Tibial nerve (tissue), 4 donors: ENCODE data around the gene KRT77. TPM values are rescaled to one million over a fixed set of nuclear protein-coding genes. Genes with fewer than 3 reads are reported as not detected.

Source experiments
- DNase-seq, 2 donors: peaks; one replicate each; pipeline ENCODE4 v3.0.0-alpha.2; 2019; ENCODE audit warnings: low spot score in 2 of 2
- H3K27ac ChIP-seq, 4 donors: fragments of 200-600 bp; sonication (generic) in 3 of 4; one replicate each; pipeline ENCODE4 v1.5.1; 2017 to 2019; ENCODE audit warnings: mild to moderate bottlenecking in 1 of 4
- H3K27me3 ChIP-seq, 2 donors: fragments of 200-600 bp; sonication (generic) in 1 of 2; one replicate each; pipeline versions ENCODE4 v1.5.1 to v1.6.0; 2017 to 2019
- H3K36me3 ChIP-seq, 3 donors: fragments of 200-600 bp; sonication (generic); one replicate each; pipeline ENCODE4 v1.5.1; 2018 to 2019
- H3K4me1 ChIP-seq, 4 donors: fragments of 200-600 bp; sonication (generic) in 3 of 4; one replicate each; pipeline ENCODE4 v1.5.1; 2017 to 2019
- H3K4me3 ChIP-seq, 4 donors: fragments of 200-600 bp; sonication (generic) in 3 of 4; one replicate each; pipeline ENCODE4 v1.5.1; 2017 to 2019; ENCODE audit warnings: mild to moderate bottlenecking in 1 of 4, moderate library complexity in 1 of 4
- H3K9me3 ChIP-seq, 4 donors: fragments of 200-600 bp; sonication (generic) in 3 of 4; one replicate each; pipeline ENCODE4 v1.5.1; 2017 to 2019
- CTCF ChIP-seq, 5 experiments: fragments of 200-600 bp in 3 of 5; fragments of 450-650 bp in 2 of 5; sonication (generic) in 3 of 5; IDR thresholded peaks; one replicate each; pipeline ENCODE4 v1.5.1; 2016 to 2019; ENCODE audit warnings: antibody characterized with exemption in 5 of 5, mild to moderate bottlenecking in 3 of 5, moderate library complexity in 2 of 5
- EP300 ChIP-seq, 2 donors: sonication (generic); formaldehyde crosslinking; IDR thresholded peaks; one replicate each; pipeline ENCODE4 v1.6.1; 2017; ENCODE audit warnings: antibody characterized with exemption in 2 of 2, mild to moderate bottlenecking in 1 of 2
- POLR2A ChIP-seq, 2 donors: fragments of 450-650 bp; IDR thresholded peaks; one replicate each; pipeline ENCODE4 v1.6.1; 2017; ENCODE audit warnings: antibody characterized with exemption in 2 of 2, mild to moderate bottlenecking in 2 of 2, moderate library complexity in 2 of 2
- WGBS, 2 donors: methylation state at CpG; one replicate each; pipeline ENCODE4 v1.1.5; 2018; 5-methylcytosine and 5-hydroxymethylcytosine counted together
- total RNA-seq, 4 donors: library from RNA; depleted of rRNA; stranded (reverse); fragments of >200 nt; gene quantifications; one replicate each; pipeline ENCODE4 v1.1.0, GENCODE V29; 2016

Gene KRT77
- total RNA-seq, 4 donors from 2014 or later, result not detected

- H3K9me3 ChIP-seq, result no peaks in the 10 kb centered on the region
- no peaks in the 10 kb centered on the region for H3K4me1 ChIP-seq
- 49 to 52% methylated on average over 4 of the region's 4 CpGs for WGBS, 2 donors
- TF ChIP-seq EP300 (IDR thresholded peaks at IDR 0.05), result no peak
- TF ChIP-seq POLR2A (IDR thresholded peaks at IDR 0.05), result no peak
- no peak for TF ChIP-seq CTCF (IDR thresholded peaks at IDR 0.05)
- no peak overlapping the region for H3K27ac ChIP-seq
- no peak for DNase-seq
- H3K4me3 ChIP-seq, result no peak overlapping the region
- peaks cover 0 to 22% of the 10 kb centered on the region in 2 donors for H3K27me3 ChIP-seq
- no peaks in the 10 kb centered on the region for H3K36me3 ChIP-seq
Measured at GRCh38 chr12:52708010-52708409, 4.7 kb upstream of the KRT77 start.

DNA sequence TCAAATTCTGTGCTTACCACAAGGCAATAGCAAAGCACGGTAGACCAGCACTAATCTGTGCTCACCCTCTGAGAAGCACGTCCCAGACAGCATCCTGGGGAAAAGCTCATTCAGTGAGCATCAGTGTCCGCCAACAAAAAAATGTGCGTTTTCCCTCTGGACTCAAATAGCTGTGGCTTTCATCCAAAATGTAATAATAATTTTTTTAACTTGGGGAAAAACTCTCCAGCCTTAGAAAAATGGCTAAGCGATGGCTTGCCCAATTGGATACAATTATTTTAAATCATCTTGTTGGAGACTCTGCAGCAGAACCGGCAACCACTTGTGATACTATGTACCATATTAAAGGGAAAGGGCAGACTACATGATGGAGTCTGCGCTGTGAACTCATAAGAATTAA, 1.1 kb upstream of the KRT77 start:
- no peak for TF ChIP-seq EP300 (IDR thresholded peaks at IDR 0.05)
- TF ChIP-seq CTCF (IDR thresholded peaks at IDR 0.05), result no peak
- no peak for TF ChIP-seq POLR2A (IDR thresholded peaks at IDR 0.05)
- WGBS, 2 donors, result 53 to 61% methylated on average over 7 of the region's 7 CpGs
- Histone ChIP-seq H3K9me3 (no peaks in the 10 kb centered on the region), H3K27me3 (peaks cover 0 to 13% of the 10 kb centered on the region in 2 donors), H3K36me3 (no peaks in the 10 kb centered on the region), H3K27ac (no peak overlapping the region), H3K4me3 (no peak overlapping the region), H3K4me1 (no peaks in the 10 kb centered on the region)
- no peak for DNase-seq

DNA sequence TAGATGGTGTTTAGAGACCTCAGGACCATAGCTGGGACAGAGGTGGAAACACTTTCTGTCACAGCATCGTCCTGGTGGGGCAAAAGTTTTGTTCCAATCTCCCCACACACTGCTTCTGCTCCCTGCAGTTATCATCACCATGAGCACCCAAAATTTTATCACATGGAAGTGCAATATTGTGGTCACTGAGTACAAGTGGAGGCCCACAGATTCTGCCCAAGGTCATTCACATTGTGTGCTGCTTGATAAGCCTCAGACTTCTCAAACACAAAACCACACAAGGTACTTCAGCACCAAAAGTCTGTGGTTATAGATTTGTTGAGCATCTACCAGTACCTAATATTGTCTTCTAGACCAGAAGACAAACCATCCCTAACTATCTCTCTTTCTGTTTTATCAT, 554 bp upstream of the KRT77 start:
- 70 to 77% methylated on average over 1 of the region's 1 CpG for WGBS, 2 donors
- H3K27ac ChIP-seq, result no peak overlapping the region
- peaks cover 0 to 13% of the 10 kb centered on the region in 2 donors for H3K27me3 ChIP-seq
- H3K36me3 ChIP-seq, result no peaks in the 10 kb centered on the region
- H3K4me1 ChIP-seq, result no peaks in the 10 kb centered on the region
- TF ChIP-seq EP300 (IDR thresholded peaks at IDR 0.05) (no peak), CTCF (IDR thresholded peaks at IDR 0.05) (no peak), POLR2A (IDR thresholded peaks at IDR 0.05) (no peak)
- H3K4me3 ChIP-seq, result no peak overlapping the region
- DNase-seq, result no peak
- no peaks in the 10 kb centered on the region for H3K9me3 ChIP-seq

DNA sequence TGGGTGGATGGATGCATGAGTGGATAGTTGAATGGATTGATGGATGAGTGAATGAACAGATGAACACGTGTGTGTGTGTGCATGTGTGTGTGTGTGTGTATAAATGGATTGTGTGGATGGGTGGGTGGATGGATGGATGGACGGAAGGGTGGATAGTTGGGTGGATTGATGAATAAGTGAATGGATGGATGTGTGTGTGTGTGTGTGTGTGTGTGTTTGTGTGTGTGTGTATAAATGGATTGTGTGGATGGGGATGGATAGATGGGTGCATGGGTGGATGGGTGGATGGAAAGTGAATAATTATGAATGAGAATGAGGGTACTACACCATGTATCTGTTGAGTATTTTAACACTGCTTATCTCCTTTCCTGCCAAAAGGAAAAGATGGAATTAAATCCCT, 986 bp downstream of the KRT77 start:
- WGBS, 2 donors, result 65 to 70% methylated on average over 2 of the region's 2 CpGs

DNA sequence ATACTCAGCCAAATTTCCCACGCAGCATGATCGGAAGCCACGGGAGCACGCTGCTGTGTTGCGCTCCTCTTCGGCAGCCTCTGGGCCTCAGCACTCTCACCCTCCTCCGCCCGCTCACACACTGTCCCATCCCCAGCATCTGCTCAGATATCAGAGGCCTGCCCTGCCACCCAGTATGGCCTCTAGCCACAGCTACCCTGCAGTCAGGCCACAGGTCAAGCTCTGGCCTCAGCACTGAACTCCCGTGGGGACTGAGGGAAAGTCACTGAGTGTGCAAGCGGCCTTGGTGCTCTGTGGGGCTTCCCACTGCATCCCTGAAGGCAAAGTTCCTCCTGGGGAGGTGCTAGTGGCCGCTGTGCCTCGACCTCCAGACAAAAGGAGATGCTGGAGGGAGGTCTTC, 2.0 kb downstream of the KRT77 start:
- Histone ChIP-seq H3K4me3 (no peak overlapping the region), H3K27me3 (peaks cover 0 to 33% of the 10 kb centered on the region in 2 donors), H3K36me3 (no peaks in the 10 kb centered on the region), H3K27ac (no peak overlapping the region), H3K4me1 (no peaks in the 10 kb centered on the region), H3K9me3 (no peaks in the 10 kb centered on the region)
- TF ChIP-seq POLR2A (IDR thresholded peaks at IDR 0.05) (no peak), EP300 (IDR thresholded peaks at IDR 0.05) (no peak), CTCF (IDR thresholded peaks at IDR 0.05) (no peak)
- DNase-seq, result no peak
- 77 to 80% methylated on average over 12 of the region's 12 CpGs for WGBS, 2 donors

More for the DNA sequence above, 986 bp downstream of the KRT77 start:
- no peak overlapping the region for H3K4me3 ChIP-seq
- TF ChIP-seq POLR2A (IDR thresholded peaks at IDR 0.05), result no peak
- no peak for TF ChIP-seq EP300 (IDR thresholded peaks at IDR 0.05)
- no peak for TF ChIP-seq CTCF (IDR thresholded peaks at IDR 0.05)
- peaks cover 0 to 24% of the 10 kb centered on the region in 2 donors for H3K27me3 ChIP-seq
- no peaks in the 10 kb centered on the region for H3K36me3 ChIP-seq
- H3K9me3 ChIP-seq, result no peaks in the 10 kb centered on the region
- no peak overlapping the region for H3K27ac ChIP-seq
- no peak for DNase-seq
- H3K4me1 ChIP-seq, result no peaks in the 10 kb centered on the region
